ENCODE measurements around the gene ZNF697.
"Not testable (repeated sequence)": the region's sequence is repeated elsewhere in the genome, so short reads cannot be mapped to it uniquely, and the experiment has no call there.

Gene ZNF697

DNA sequence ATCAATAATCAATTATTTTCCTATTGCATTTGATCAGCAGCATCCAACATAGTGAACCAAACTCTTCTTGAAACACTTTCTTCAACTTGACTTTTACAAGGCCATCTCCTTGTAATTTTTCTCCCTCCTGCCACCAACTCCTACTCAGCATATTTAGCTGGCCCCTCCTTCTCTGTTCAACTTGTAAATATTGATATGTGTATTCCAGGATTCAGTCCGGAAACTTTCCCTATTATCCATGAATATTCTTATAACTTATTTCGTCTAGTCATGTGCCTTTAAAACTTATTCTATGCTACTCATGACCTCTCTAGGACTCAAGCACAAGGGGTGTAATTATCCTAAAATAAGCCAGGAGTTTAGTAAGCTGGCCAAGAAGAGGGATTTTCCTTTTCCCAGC, 52.9 kb downstream of the ZNF697 start:
- Histone ChIP-seq H3K9me3 (replicated peaks; ENCODE audit: low read length) (no peaks in the 10 kb centered on the region), H3K4me2 (ENCODE audit: low read length) (no peak overlapping the region), H3K9ac (ENCODE audit: low read depth, low read length) (no peak overlapping the region), H3K36me3 (ENCODE audit: insufficient read depth, low read length) (no peaks in the 10 kb centered on the region), H3K27me3 (ENCODE audit: control insufficient read depth, insufficient read depth, low read length) (peaks cover 65% of the 10 kb centered on the region), H3K4me3 (ENCODE audit: low read length) (no peak overlapping the region), H3K4me1 (ENCODE audit: control insufficient read depth, insufficient read depth, low read length) (no peaks in the 10 kb centered on the region)

DNA sequence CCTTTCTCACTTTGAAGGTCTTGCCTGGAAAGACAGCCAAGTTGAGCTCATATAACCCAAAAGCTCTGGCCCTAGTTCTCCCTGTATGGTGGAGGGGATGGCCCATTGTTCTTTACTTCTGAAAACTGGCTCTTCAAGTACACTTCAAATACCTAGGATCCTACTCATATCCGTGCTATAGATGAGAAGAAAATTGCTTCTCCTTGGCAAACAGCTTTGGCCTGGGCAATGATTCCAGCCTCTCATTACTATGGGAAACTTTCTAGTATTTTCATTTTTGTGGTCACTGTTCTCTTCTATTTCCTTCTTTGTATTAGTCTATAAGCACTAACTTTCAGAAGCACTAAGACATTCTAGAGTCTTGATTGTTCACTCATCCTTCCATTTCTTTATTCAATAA, 53.7 kb downstream of the ZNF697 start:
- Histone ChIP-seq H3K9me3 (replicated peaks; ENCODE audit: low read length) (no peaks in the 10 kb centered on the region), H3K9ac (ENCODE audit: low read depth, low read length) (no peak overlapping the region), H3K4me3 (ENCODE audit: low read length) (no peak overlapping the region), H3K27me3 (ENCODE audit: control insufficient read depth, insufficient read depth, low read length) (peaks cover 68% of the 10 kb centered on the region), H3K4me1 (ENCODE audit: control insufficient read depth, insufficient read depth, low read length) (no peaks in the 10 kb centered on the region), H3K36me3 (ENCODE audit: insufficient read depth, low read length) (no peaks in the 10 kb centered on the region), H3K4me2 (ENCODE audit: low read length) (no peak overlapping the region)

GRCh38 chr1:119593805-119594204, 54.3 kb downstream of the ZNF697 start:
- Histone ChIP-seq H3K9ac (ENCODE audit: low read depth, low read length) (no peak overlapping the region), H3K36me3 (ENCODE audit: insufficient read depth, low read length) (no peaks in the 10 kb centered on the region), H3K4me3 (ENCODE audit: low read length) (no peak overlapping the region), H3K4me1 (ENCODE audit: control insufficient read depth, insufficient read depth, low read length) (no peaks in the 10 kb centered on the region), H3K27me3 (ENCODE audit: control insufficient read depth, insufficient read depth, low read length) (peaks cover 74% of the 10 kb centered on the region), H3K9me3 (replicated peaks; ENCODE audit: low read length) (no peaks in the 10 kb centered on the region), H3K4me2 (ENCODE audit: low read length) (no peak overlapping the region)

- Histone ChIP-seq H3K4me3 (ENCODE audit: low read length) (no peak overlapping the region), H3K9me3 (replicated peaks; ENCODE audit: low read length) (no peaks in the 10 kb centered on the region), H3K4me1 (ENCODE audit: control insufficient read depth, insufficient read depth, low read length) (peaks cover 7% of the 10 kb centered on the region), H3K27me3 (ENCODE audit: control insufficient read depth, insufficient read depth, low read length) (peaks cover 73% of the 10 kb centered on the region), H3K9ac (ENCODE audit: low read depth, low read length) (no peak overlapping the region), H3K4me2 (ENCODE audit: low read length) (no peak overlapping the region), H3K36me3 (ENCODE audit: insufficient read depth, low read length) (no peaks in the 10 kb centered on the region)
Observed at GRCh38 chr1:119590393-119590792, 57.7 kb downstream of the ZNF697 start.

DNA sequence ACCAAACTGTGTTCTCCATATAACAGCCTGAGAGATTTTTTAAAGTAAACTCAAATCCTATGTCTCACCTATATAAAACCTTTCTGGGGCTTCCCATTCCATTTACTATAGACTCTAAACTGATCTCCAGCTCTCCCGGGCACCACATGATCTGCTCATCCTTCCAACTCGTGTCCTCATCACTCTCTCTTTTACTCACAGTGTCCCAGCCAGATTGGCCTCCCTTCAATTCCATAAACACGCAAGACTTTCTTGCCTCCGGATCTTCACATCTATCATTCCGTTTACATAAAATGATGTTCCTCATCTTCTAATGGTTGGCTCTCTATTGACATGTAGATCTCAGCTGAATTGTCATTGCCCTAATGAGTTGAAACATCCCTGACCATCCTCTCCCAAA, 59.4 kb downstream of the ZNF697 start:
- H3K4me1 ChIP-seq (ENCODE audit: control insufficient read depth, insufficient read depth, low read length) = peaks cover 7% of the 10 kb centered on the region
- peaks cover 72% of the 10 kb centered on the region for H3K27me3 ChIP-seq (ENCODE audit: control insufficient read depth, insufficient read depth, low read length)
- no peak overlapping the region for H3K4me3 ChIP-seq (ENCODE audit: low read length)
- H3K36me3 ChIP-seq (ENCODE audit: insufficient read depth, low read length) = no peaks in the 10 kb centered on the region
- H3K9me3 ChIP-seq (replicated peaks; ENCODE audit: low read length) = no peaks in the 10 kb centered on the region
- no peak overlapping the region for H3K9ac ChIP-seq (ENCODE audit: low read depth, low read length)
- H3K4me2 ChIP-seq (ENCODE audit: low read length) = no peak overlapping the region

DNA sequence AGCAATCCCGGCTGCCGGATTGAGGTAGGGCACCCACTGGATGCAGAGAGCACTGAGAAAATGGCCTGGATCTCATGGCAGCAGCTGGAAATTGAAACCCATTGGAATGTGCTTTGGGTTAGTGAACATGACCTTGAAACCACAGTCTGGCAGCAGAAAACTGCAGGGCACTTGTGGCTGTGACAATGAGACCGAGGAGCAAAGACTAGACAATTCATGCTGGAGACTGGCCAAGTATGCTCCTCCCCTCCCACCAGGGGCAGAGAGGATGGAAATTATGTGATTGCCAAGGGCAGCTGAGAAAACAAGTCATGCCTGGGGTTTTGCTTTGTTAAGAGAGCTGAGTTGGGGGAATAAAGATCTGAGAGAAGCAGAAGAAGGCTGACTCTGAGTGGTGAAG, 60.7 kb downstream of the ZNF697 start:
- peaks cover 65% of the 10 kb centered on the region for H3K27me3 ChIP-seq (ENCODE audit: control insufficient read depth, insufficient read depth, low read length)

GRCh38 chr1:119585801-119586200, 62.3 kb downstream of the ZNF697 start:
- not testable (repeated sequence) for H3K4me2 ChIP-seq (ENCODE audit: low read length); H3K9me3 ChIP-seq (replicated peaks; ENCODE audit: low read length); H3K4me1 ChIP-seq (ENCODE audit: control insufficient read depth, insufficient read depth, low read length); H3K9ac ChIP-seq (ENCODE audit: low read depth, low read length); H3K36me3 ChIP-seq (ENCODE audit: insufficient read depth, low read length); H3K4me3 ChIP-seq (ENCODE audit: low read length)
- H3K27me3 ChIP-seq (ENCODE audit: control insufficient read depth, insufficient read depth, low read length) = peaks cover 53% of the 10 kb centered on the region

More for the DNA sequence above, 60.7 kb downstream of the ZNF697 start:
- Histone ChIP-seq H3K4me3 (ENCODE audit: low read length) (no peak overlapping the region), H3K9me3 (replicated peaks; ENCODE audit: low read length) (no peaks in the 10 kb centered on the region), H3K4me2 (ENCODE audit: low read length) (peak overlapping the region; percentile 52), H3K4me1 (ENCODE audit: control insufficient read depth, insufficient read depth, low read length) (peaks cover 7% of the 10 kb centered on the region), H3K9ac (ENCODE audit: low read depth, low read length) (no peak overlapping the region), H3K36me3 (ENCODE audit: insufficient read depth, low read length) (no peaks in the 10 kb centered on the region)

GRCh38 chr1:119582801-119583200, 65.3 kb downstream of the ZNF697 start:
- H3K4me1 ChIP-seq (ENCODE audit: control insufficient read depth, insufficient read depth, low read length) = peaks cover 7% of the 10 kb centered on the region
- no peaks in the 10 kb centered on the region for H3K9me3 ChIP-seq (replicated peaks; ENCODE audit: low read length)
- H3K4me3 ChIP-seq (ENCODE audit: low read length) = no peak overlapping the region
- H3K9ac ChIP-seq (ENCODE audit: low read depth, low read length) = no peak overlapping the region
- peaks cover 40% of the 10 kb centered on the region for H3K27me3 ChIP-seq (ENCODE audit: control insufficient read depth, insufficient read depth, low read length)
- no peak overlapping the region for H3K4me2 ChIP-seq (ENCODE audit: low read length)
- H3K36me3 ChIP-seq (ENCODE audit: insufficient read depth, low read length) = no peaks in the 10 kb centered on the region

DNA sequence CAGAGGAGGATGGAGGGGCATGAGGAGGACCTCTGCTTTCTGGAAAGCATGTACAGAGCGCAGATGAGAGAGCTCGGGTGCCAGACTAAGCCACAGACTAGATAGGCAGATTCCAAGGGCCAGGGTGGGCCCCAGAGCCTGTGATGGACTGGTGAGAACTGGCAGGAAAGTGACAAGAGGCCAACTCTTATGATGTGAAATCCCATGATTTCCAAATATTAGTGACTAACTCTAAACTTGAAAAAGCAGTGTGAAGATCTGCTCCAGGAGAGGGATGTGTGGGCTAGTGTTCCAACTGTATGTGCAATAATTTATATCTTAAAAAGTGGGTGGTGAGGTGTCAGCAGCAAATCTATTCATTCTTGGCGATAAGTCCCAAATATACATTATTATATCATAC, 67.0 kb downstream of the ZNF697 start:
- H3K4me3 ChIP-seq (ENCODE audit: low read length); H3K36me3 ChIP-seq (ENCODE audit: insufficient read depth, low read length); H3K9me3 ChIP-seq (replicated peaks; ENCODE audit: low read length); H3K4me2 ChIP-seq (ENCODE audit: low read length); H3K9ac ChIP-seq (ENCODE audit: low read depth, low read length); H3K4me1 ChIP-seq (ENCODE audit: control insufficient read depth, insufficient read depth, low read length): not testable (repeated sequence)
- peaks cover 36% of the 10 kb centered on the region for H3K27me3 ChIP-seq (ENCODE audit: control insufficient read depth, insufficient read depth, low read length)

DNA sequence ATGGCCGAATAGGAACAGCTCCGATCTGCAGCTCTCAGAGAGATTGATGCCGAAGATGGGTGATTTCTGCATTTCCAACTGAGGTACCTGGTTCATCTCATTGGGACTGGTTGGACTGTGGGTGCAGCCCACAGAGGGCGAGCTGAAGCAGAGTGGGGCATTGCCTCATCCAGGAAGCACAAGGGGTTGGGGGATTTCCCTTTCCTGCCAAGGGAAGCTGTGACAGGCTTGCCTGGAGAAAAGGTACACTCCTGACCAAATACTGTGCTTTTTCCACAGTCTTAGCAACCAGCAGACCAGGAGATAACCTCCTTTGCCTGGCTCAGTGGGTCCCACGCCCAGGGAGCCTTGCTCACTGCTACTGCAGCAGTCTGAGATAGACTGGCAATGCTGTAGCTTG, 74.2 kb downstream of the ZNF697 start:
- H3K4me1 ChIP-seq (ENCODE audit: control insufficient read depth, insufficient read depth, low read length) = no peaks in the 10 kb centered on the region
- H3K36me3 ChIP-seq (ENCODE audit: insufficient read depth, low read length) = no peaks in the 10 kb centered on the region
- peaks cover 30% of the 10 kb centered on the region for H3K27me3 ChIP-seq (ENCODE audit: control insufficient read depth, insufficient read depth, low read length)

GRCh38 chr1:119569930-119570622, 78.0 kb downstream of the ZNF697 start:
- H3K27me3 ChIP-seq (ENCODE audit: control insufficient read depth, insufficient read depth, low read length) = peaks cover 40% of the 10 kb centered on the region
- H3K4me1 ChIP-seq (ENCODE audit: control insufficient read depth, insufficient read depth, low read length); H3K4me2 ChIP-seq (ENCODE audit: low read length); H3K9ac ChIP-seq (ENCODE audit: low read depth, low read length); H3K4me3 ChIP-seq (ENCODE audit: low read length); H3K36me3 ChIP-seq (ENCODE audit: insufficient read depth, low read length); H3K9me3 ChIP-seq (replicated peaks; ENCODE audit: low read length): not testable (repeated sequence)

More for the DNA sequence above, 74.2 kb downstream of the ZNF697 start:
- Histone ChIP-seq H3K4me3 (ENCODE audit: low read length) (no peak overlapping the region), H3K4me2 (ENCODE audit: low read length) (no peak overlapping the region), H3K9me3 (replicated peaks; ENCODE audit: low read length) (no peaks in the 10 kb centered on the region), H3K9ac (ENCODE audit: low read depth, low read length) (no peak overlapping the region)

Data from skeletal muscle satellite cell (primary cell).